Lung (tissue), 12 donors: ENCODE results near the gene L3MBTL2. TPM values are rescaled to one million over a fixed set of nuclear protein-coding genes. Genes with fewer than 3 reads are reported as not detected.

Source experiments
- ATAC-seq: fragments of 200-7000 bp; cut with Tn5 transposase; one replicate; pipeline ENCODE4 v1.9.1; 2020; ENCODE audit warnings: moderate number of reproducible peaks; ENCODE audit not compliant: insufficient read depth, low FRiP score
- DNase-seq, 3 donors: peaks; one replicate each; pipeline ENCODE4 v3.0.0-alpha.2; 2013 to 2017
- H3K27ac ChIP-seq, 2 donors: one replicate each; pipeline ENCODE4 v1.5.1; 2013; ENCODE audit warnings: mild to moderate bottlenecking in 2 of 2, moderate library complexity in 2 of 2, control low read depth in 1 of 2, inconsistent platforms in 1 of 2, low read depth in 1 of 2, low read length in 1 of 2
- H3K27me3 ChIP-seq, 3 donors: one replicate each; pipeline ENCODE4 v1.5.1; 2013; ENCODE audit warnings: low read length in 2 of 3; ENCODE audit not compliant: control insufficient read depth in 3 of 3, insufficient read depth in 3 of 3
- H3K36me3 ChIP-seq, 4 donors: one replicate each; pipeline ENCODE4 v1.5.1; 2013; ENCODE audit warnings: low read length in 4 of 4, mild to moderate bottlenecking in 1 of 4, moderate library complexity in 1 of 4; ENCODE audit not compliant: control insufficient read depth in 4 of 4, insufficient read depth in 4 of 4
- H3K4me1 ChIP-seq, 5 donors: one replicate each; pipeline ENCODE4 v1.5.1; 2013; ENCODE audit warnings: low read length in 5 of 5, mild to moderate bottlenecking in 2 of 5, moderate library complexity in 1 of 5; ENCODE audit not compliant: control insufficient read depth in 5 of 5, insufficient read depth in 5 of 5
- H3K4me3 ChIP-seq: one replicate; pipeline ENCODE4 v1.5.1; 2013; ENCODE audit warnings: mild to moderate bottlenecking, control low read depth, moderate library complexity
- H3K9ac ChIP-seq, 2 donors: one replicate each; pipeline ENCODE4 v1.5.1; 2013; ENCODE audit warnings: low read length in 2 of 2, control low read depth in 1 of 2; ENCODE audit not compliant: insufficient read depth in 1 of 2
- H3K9me3 ChIP-seq, 4 donors: one replicate each; pipeline ENCODE4 v1.5.1; 2013; ENCODE audit warnings: low read length in 3 of 4, mild to moderate bottlenecking in 1 of 4, moderate library complexity in 1 of 4; ENCODE audit not compliant: control insufficient read depth in 4 of 4, insufficient read depth in 3 of 4
- WGBS, 2 donors: extraction: QIAGEN DNeasy Blood & Tissue Kit; methylation state at CpG; one replicate each; pipeline ENCODE4 v1.1.7; 2013; 5-methylcytosine and 5-hydroxymethylcytosine counted together
- polyA plus RNA-seq, 2 donors: library from polyadenylated mRNA; stranded (reverse); fragments of 200-250 nt; gene quantifications; one replicate each; pipeline ENCODE4 v1.2.1, GENCODE V29; 2013
- total RNA-seq, 2 donors: library from RNA; depleted of rRNA in 1 of 2; stranded (reverse); fragments of >200 nt in 1 of 2; gene quantifications; one replicate each; pipeline ENCODE4 v1.2.1, GENCODE V29; 2014 to 2021
- TF ChIP-seq, protein P1 (sequence below): IDR thresholded peaks from 2 replicates; pipeline ENCODE4 v1.5.1; 2012; ENCODE audit warnings: mild to moderate bottlenecking; ENCODE audit errors: control extremely low read depth, extremely low read depth
- donor health status: control.
- donor health status: control.
- donor health status: Bipolar disorder and iron deficiency.
- donor health status: healthy.
- donor health status: DM: yes; HTN: yes; CAD: no.

Gene L3MBTL2
- total and polyA plus RNA-seq, 4 donors: 11.2 to 28.6 (median 19.6) TPM

DNA sequence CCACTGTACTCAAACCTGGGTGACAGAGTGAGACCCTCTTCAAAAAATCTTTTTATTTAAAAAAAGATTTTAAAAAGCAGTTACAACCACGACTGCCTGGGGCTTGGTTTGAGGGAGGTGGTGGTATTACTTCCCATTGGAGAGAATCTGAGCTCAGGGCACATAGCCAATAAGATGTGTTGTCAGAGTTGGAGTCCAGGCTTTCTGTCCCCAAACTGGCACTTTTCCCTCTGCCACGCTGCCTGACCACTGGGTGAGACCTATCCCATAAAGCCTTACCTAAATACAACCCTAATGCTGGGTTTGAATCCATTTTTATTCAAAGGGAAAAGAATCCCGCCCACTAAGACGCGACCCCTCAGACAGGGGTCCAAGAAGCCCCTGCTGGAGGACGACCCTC lies 24.1 kb downstream of the L3MBTL2 start:
- peaks cover 3 to 50% (median 12%) of the 10 kb centered on the region in 4 donors for H3K36me3 ChIP-seq
- WGBS, 2 donors: 88 to 90% methylated on average over 6 of the region's 6 CpGs
- ATAC-seq: no peak

DNA sequence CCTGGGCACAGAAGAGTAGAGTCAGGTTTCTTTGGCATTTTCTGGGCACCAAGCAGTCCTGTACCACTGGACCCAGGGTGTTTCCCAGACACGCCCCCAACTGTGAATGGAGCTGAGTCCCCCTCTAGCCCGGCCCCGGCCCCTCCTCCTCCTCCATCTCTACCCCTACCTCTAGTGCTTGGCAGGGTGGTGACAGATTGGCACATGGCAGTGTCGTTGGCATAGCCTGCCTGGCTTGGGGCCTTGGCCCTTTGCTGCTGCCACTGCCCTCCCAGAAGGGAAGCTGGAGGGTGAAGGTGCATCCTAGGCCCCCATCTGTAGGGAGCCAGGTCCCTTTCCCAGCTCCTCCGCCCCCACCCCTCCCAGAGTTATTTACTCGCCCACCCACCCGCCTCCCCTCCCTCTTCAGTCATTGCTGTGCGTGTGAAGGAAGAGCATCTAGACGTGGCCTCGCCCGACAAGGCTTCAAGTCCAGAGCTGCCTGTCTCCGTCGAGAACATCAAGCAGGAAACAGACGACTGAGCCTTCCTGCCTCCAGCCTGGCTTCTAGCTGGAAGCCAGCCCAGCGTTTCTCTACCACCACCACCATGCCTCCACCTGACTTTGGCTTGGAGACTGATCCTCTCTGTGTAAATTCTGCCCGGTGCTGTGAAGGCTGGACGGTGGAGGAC lies 24.8 kb downstream of the L3MBTL2 start:
- H3K36me3 ChIP-seq: peaks cover 3 to 44% (median 12%) of the 10 kb centered on the region in 4 donors
- peaks cover 0 to 5% (median 0%) of the 10 kb centered on the region in 5 donors for H3K4me1 ChIP-seq
- ATAC-seq: no peak
- no peak overlapping the region for H3K9ac ChIP-seq
- no peaks in the 10 kb centered on the region for H3K27me3 ChIP-seq
- TF ChIP-seq, protein P1, sequence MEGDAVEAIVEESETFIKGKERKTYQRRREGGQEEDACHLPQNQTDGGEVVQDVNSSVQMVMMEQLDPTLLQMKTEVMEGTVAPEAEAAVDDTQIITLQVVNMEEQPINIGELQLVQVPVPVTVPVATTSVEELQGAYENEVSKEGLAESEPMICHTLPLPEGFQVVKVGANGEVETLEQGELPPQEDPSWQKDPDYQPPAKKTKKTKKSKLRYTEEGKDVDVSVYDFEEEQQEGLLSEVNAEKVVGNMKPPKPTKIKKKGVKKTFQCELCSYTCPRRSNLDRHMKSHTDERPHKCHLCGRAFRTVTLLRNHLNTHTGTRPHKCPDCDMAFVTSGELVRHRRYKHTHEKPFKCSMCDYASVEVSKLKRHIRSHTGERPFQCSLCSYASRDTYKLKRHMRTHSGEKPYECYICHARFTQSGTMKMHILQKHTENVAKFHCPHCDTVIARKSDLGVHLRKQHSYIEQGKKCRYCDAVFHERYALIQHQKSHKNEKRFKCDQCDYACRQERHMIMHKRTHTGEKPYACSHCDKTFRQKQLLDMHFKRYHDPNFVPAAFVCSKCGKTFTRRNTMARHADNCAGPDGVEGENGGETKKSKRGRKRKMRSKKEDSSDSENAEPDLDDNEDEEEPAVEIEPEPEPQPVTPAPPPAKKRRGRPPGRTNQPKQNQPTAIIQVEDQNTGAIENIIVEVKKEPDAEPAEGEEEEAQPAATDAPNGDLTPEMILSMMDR: no peak
- no peaks in the 10 kb centered on the region for H3K9me3 ChIP-seq
- 52 to 58% methylated on average over 16 to 17 of the region's 17 CpGs for WGBS, 2 donors
- peak in 1 of 3 donors; percentile 34 for DNase-seq
- H3K27ac ChIP-seq: peak overlapping the region in 1 of 2 donors; percentile 18
- H3K4me3 ChIP-seq: no peak overlapping the region

More for the DNA sequence above, 24.1 kb downstream of the L3MBTL2 start:
- Histone ChIP-seq H3K27me3 (no peaks in the 10 kb centered on the region), H3K4me3 (no peak overlapping the region), H3K9me3 (no peaks in the 10 kb centered on the region), H3K4me1 (peaks cover 0 to 5% (median 0%) of the 10 kb centered on the region in 5 donors), H3K27ac (no peak overlapping the region), H3K9ac (no peak overlapping the region)
- TF ChIP-seq, protein P1: no peak
- DNase-seq: no peak

DNA sequence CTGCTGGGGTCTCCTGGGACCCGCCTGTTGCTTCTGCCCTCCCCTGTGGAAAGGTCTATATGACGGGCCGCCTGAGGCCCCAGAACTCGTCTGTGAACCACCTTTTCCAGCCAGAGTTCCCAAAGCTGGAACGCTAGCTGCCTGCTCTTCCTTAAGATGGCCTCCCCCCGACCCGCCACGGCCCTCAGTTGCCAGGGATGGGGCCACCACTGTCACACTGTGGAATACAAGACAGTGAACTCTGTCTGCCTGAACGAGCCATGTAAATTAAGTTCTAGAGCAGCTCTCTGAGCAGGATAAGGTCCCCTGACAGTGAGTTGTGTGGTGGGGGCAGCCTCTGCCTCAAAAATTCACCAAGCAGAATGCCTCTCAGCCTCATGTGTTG lies 25.3 kb downstream of the L3MBTL2 start:
- TF ChIP-seq, protein P1: no peak
- DNase-seq (no peak), ATAC-seq (no peak)
- no peaks in the 10 kb centered on the region for H3K9me3 ChIP-seq
- peaks cover 3 to 39% (median 10%) of the 10 kb centered on the region in 4 donors for H3K36me3 ChIP-seq
- H3K27me3 ChIP-seq: no peaks in the 10 kb centered on the region
- no peak overlapping the region for H3K9ac ChIP-seq
- H3K4me3 ChIP-seq: no peak overlapping the region
- peaks cover 0 to 9% (median 0%) of the 10 kb centered on the region in 5 donors for H3K4me1 ChIP-seq
- 90 to 93% methylated on average over 9 of the region's 9 CpGs for WGBS, 2 donors
- H3K27ac ChIP-seq: peak overlapping the region in 1 of 2 donors; percentile 18
